K562 (cell line): ENCODE data around the gene APC2. TPM values are rescaled to one million over a fixed set of nuclear protein-coding genes. Genes with fewer than 3 reads are reported as not detected.

Source experiments
- DPF2 ChIP-seq: fragments of 450-650 bp; IDR thresholded peaks from 2 replicates; pipeline ENCODE4 v1.6.1; 2016
- ETS2 ChIP-seq: IDR thresholded peaks from 2 replicates; pipeline ENCODE4 v1.6.1; 2016; ENCODE audit warnings: borderline replicate concordance, missing genetic modification characterization, mild to moderate bottlenecking, moderate library complexity, missing compliant biosample characterization; ENCODE audit not compliant: poor library complexity, severe bottlenecking
- ETV1 ChIP-seq: fragments of 450-650 bp; conservative IDR thresholded peaks from 2 replicates; pipeline ENCODE4 v1.6.1; 2016; ENCODE audit warnings: missing genetic modification characterization, control low read depth, low read depth, missing compliant biosample characterization
- GATAD2A ChIP-seq: fragments of 450-650 bp; IDR thresholded peaks from 2 replicates; pipeline ENCODE4 v1.6.1; 2017
- GATAD2B ChIP-seq: fragments of 450-650 bp; IDR thresholded peaks from 2 replicates; pipeline ENCODE4 v1.6.1; 2017; ENCODE audit warnings: mild to moderate bottlenecking, borderline replicate concordance
- HDAC3 ChIP-seq: fragments of 450-650 bp; IDR thresholded peaks from 2 replicates; pipeline ENCODE4 v1.6.1; 2018; ENCODE audit warnings: borderline replicate concordance, mild to moderate bottlenecking, moderate library complexity; ENCODE audit not compliant: partially characterized antibody
- HMG20A ChIP-seq: fragments of 450-650 bp; formaldehyde crosslinking; conservative IDR thresholded peaks from 2 replicates; pipeline ENCODE4 v1.4.0; 2020; ENCODE audit warnings: mild to moderate bottlenecking, mixed read lengths
- ILF3 ChIP-seq: fragments of 450-650 bp; IDR thresholded peaks from 2 replicates; pipeline ENCODE4 v1.6.1; 2018; ENCODE audit warnings: antibody characterized with exemption, mild to moderate bottlenecking, moderate library complexity, borderline replicate concordance
- JUN ChIP-seq, 2 experiments: sonication (generic) in 1 of 2; formaldehyde crosslinking in 1 of 2; IDR thresholded peaks; 2 replicates each; pipeline versions ENCODE4 v1.6.1 to v1.8.0; 2012 to 2022; ENCODE audit warnings: borderline replicate concordance in 2 of 2, mild to moderate bottlenecking in 2 of 2, improper control_type of control experiment in 1 of 2, low read depth in 1 of 2, low read length in 1 of 2, missing genetic modification reagents in 1 of 2
- KAT7 ChIP-seq: sonication (generic); formaldehyde crosslinking; IDR thresholded peaks from 2 replicates; pipeline ENCODE4 v1.8.0; 2022; ENCODE audit warnings: missing genetic modification reagents, mild to moderate bottlenecking, borderline replicate concordance
- KLF13 ChIP-seq: fragments of 450-650 bp; IDR thresholded peaks from 2 replicates; pipeline ENCODE4 v1.6.1; 2016; ENCODE audit warnings: missing genetic modification characterization, low read depth, mild to moderate bottlenecking, missing compliant biosample characterization, moderate library complexity, borderline replicate concordance
- MEIS2 ChIP-seq: fragments of 450-650 bp; IDR thresholded peaks from 2 replicates; pipeline ENCODE4 v1.6.1; 2014; ENCODE audit warnings: mild to moderate bottlenecking; ENCODE audit not compliant: partially characterized antibody
- NFRKB ChIP-seq: fragments of 450-650 bp; IDR thresholded peaks from 2 replicates; pipeline ENCODE4 v1.6.1; 2016; ENCODE audit warnings: low read depth
- NONO ChIP-seq, 2 experiments: fragments of 200-400 bp in 1 of 2; fragments of 450-650 bp in 1 of 2; formaldehyde crosslinking in 1 of 2; IDR thresholded peaks; 2 replicates each; pipeline ENCODE4 v1.6.1; 2017; ENCODE audit warnings: low read depth in 2 of 2, mild to moderate bottlenecking in 2 of 2, moderate library complexity in 2 of 2, low read length in 1 of 2
- NR1H2 ChIP-seq: sonication (generic); formaldehyde crosslinking; IDR thresholded peaks from 2 replicates; pipeline ENCODE4 v1.4.0; 2020; ENCODE audit warnings: mild to moderate bottlenecking, missing genetic modification reagents
- NR2C2 ChIP-seq, 2 experiments: fragments of 200-800 bp in 1 of 2; sonication (Bioruptor generic) in 1 of 2; sonication (generic) in 1 of 2; formaldehyde crosslinking in 1 of 2; IDR thresholded peaks; 2 replicates each; pipeline versions ENCODE4 v1.6.1 to v1.8.0; 2016 to 2022; ENCODE audit warnings: mild to moderate bottlenecking in 1 of 2, missing compliant biosample characterization in 1 of 2, missing genetic modification characterization in 1 of 2, missing genetic modification reagents in 1 of 2
- PHF20 ChIP-seq: fragments of 450-650 bp; IDR thresholded peaks from 2 replicates; pipeline ENCODE4 v1.6.1; 2018; ENCODE audit not compliant: partially characterized antibody
- POLR3A ChIP-seq: IDR thresholded peaks from 2 replicates; pipeline ENCODE4 v1.6.1; 2011; ENCODE audit warnings: borderline replicate concordance, mild to moderate bottlenecking, moderate library complexity; ENCODE audit not compliant: insufficient read length, insufficient read depth; ENCODE audit errors: extremely low read depth
- RFX1 ChIP-seq: fragments of 450-650 bp; IDR thresholded peaks from 2 replicates; pipeline ENCODE4 v1.6.1; 2016; ENCODE audit warnings: mild to moderate bottlenecking, moderate library complexity
- SMAD2 ChIP-seq: fragments of 150-350 bp; IDR thresholded peaks from 2 replicates; pipeline ENCODE4 v1.6.1; 2014; ENCODE audit warnings: low read depth, mild to moderate bottlenecking, low read length
- SMAD4 ChIP-seq: fragments of 250-450 bp; sonication (Bioruptor Pico); conservative IDR thresholded peaks from 2 replicates; pipeline ENCODE4 v1.8.0; 2021; ENCODE audit warnings: inconsistent platforms, mild to moderate bottlenecking, moderate library complexity
- ZBED1 ChIP-seq: IDR thresholded peaks from 2 replicates; pipeline ENCODE4 v1.6.1; 2014
- ZC3H8 ChIP-seq: fragments of 450-650 bp; IDR thresholded peaks from 2 replicates; pipeline ENCODE4 v1.6.1; 2017
- ZNF121 ChIP-seq: sonication (generic); formaldehyde crosslinking; conservative IDR thresholded peaks from 2 replicates; pipeline ENCODE4 v1.8.0; 2022; ENCODE audit warnings: missing genetic modification reagents
- ZNF212 ChIP-seq: fragments of 450-650 bp; formaldehyde crosslinking; IDR thresholded peaks from 2 replicates; pipeline ENCODE4 v1.4.0; 2020; ENCODE audit warnings: mild to moderate bottlenecking
- ZNF3 ChIP-seq: fragments of 250-450 bp; sonication (Bioruptor Pico); IDR thresholded peaks from 2 replicates; pipeline ENCODE4 v1.5.0; 2021; ENCODE audit warnings: mild to moderate bottlenecking, moderate library complexity
- ZNF695 ChIP-seq: fragments of 450-650 bp; formaldehyde crosslinking; IDR thresholded peaks from 2 replicates; pipeline ENCODE4 v1.4.0; 2020; ENCODE audit warnings: mild to moderate bottlenecking, moderate library complexity
- polyA plus RNA-seq, 8 experiments: library from polyadenylated mRNA; depleted of rRNA in 4 of 8; stranded (reverse) in 5 of 8; unstranded in 3 of 8; fragments of >200 nt; fragmentation: Nextera tagmentation in 2 of 8; fragmentation: Illumina TruSeq in 1 of 8; extraction: Ambion mirVana in 2 of 8; extraction: Trizol in 1 of 8; gene quantifications; 2 replicates each; pipeline versions ENCODE4 v1.2.1 to v1.2.3, GENCODE V29; 2011 to 2014; ENCODE audit warnings: inconsistent platforms in 1 of 8, missing spikeins in 1 of 8
- total RNA-seq, 7 experiments: library from RNA; depleted of rRNA in 6 of 7; stranded (reverse); fragments of >200 nt in 6 of 7; fragmentation: Illumina TruSeq in 2 of 7; extraction: Trizol in 2 of 7; gene quantifications; 2 replicates each; pipeline versions ENCODE4 v1.2.1 to v1.2.3, GENCODE V29; 2011 to 2021; ENCODE audit warnings: low replicate concordance in 1 of 7
- TF ChIP-seq, protein P1 (sequence below): sonication (generic); formaldehyde crosslinking; IDR thresholded peaks from 2 replicates; pipeline ENCODE4 v1.9.0; 2022; ENCODE audit warnings: mild to moderate bottlenecking, missing genetic modification reagents
- TF ChIP-seq, protein P2 (sequence below): fragments of 450-650 bp; formaldehyde crosslinking; IDR thresholded peaks from 2 replicates; pipeline ENCODE4 v1.4.0; 2020; ENCODE audit warnings: mild to moderate bottlenecking, moderate library complexity

Gene APC2
- total and polyA plus RNA-seq, 9 of the 15 experiments (the other 6 are each of a cell fraction or from before 2014, with no cell fraction given) = 0.01 to 0.40 (median 0.05) TPM; not detected in 3

- TF ChIP-seq JUN (IDR thresholded peaks at IDR 0.05; ENCODE audit: borderline replicate concordance, low read depth, low read length) (no peak), JUN (CRISPR knock-in tag; IDR thresholded peaks at IDR 0.05; ENCODE audit: borderline replicate concordance) (0 out of 2 replicates have a peak, but pooled peaks have one; percentile 50), ILF3 (0 out of 2 replicates have a peak, but pooled peaks have one; percentile 26), RFX1 (no peak), NR2C2 (CRISPR knock-in tag; IDR thresholded peaks at IDR 0.05) (no peak), NR2C2 (tag; IDR thresholded peaks at IDR 0.05) (peak; percentile 26; the same call in 1 of the 2 replicates), ZNF121 (CRISPR knock-in tag) (no peak), SMAD2 (no peak), PHF20 (no peak), POLR3A (no peak), MEIS2 (peak; percentile 82), ETV1 (no peak), ETS2 (tag) (no peak), NR1H2 (CRISPR knock-in tag) (no peak), KLF13 (0 out of 2 replicates have a peak, but pooled peaks have one; percentile 9), DPF2 (no peak), ZBED1 (no peak), GATAD2B (peak; percentile 95), NFRKB (no peak), ZNF212 (CRISPR knock-in tag) (no peak), KAT7 (no peak), NONO (IDR thresholded peaks at IDR 0.05; ENCODE audit: low read depth in 2 of 2, low read length in 1 of 2) (peak in 1 of 2 experiments; percentile 64; a peak in 1 of 4 replicates), ZNF695 (CRISPR knock-in tag) (no peak), HDAC3 (no peak), HMG20A (CRISPR knock-in tag) (no peak), ZC3H8 (no peak), ZNF3 (CRISPR knock-in tag) (no peak), SMAD4 (CRISPR knock-in tag) (0 out of 2 replicates have a peak, but pooled peaks have one; percentile 42), GATAD2A (0 out of 2 replicates have a peak, but pooled peaks have one; percentile 22)
- TF ChIP-seq, protein P1, sequence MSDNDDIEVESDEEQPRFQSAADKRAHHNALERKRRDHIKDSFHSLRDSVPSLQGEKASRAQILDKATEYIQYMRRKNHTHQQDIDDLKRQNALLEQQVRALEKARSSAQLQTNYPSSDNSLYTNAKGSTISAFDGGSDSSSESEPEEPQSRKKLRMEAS = 0 out of 2 replicates have a peak, but pooled peaks have one; percentile 12
- TF ChIP-seq, protein P2, sequence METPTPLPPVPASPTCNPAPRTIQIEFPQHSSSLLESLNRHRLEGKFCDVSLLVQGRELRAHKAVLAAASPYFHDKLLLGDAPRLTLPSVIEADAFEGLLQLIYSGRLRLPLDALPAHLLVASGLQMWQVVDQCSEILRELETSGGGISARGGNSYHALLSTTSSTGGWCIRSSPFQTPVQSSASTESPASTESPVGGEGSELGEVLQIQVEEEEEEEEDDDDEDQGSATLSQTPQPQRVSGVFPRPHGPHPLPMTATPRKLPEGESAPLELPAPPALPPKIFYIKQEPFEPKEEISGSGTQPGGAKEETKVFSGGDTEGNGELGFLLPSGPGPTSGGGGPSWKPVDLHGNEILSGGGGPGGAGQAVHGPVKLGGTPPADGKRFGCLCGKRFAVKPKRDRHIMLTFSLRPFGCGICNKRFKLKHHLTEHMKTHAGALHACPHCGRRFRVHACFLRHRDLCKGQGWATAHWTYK = peak; percentile 17; the same call in 1 of the 2 replicates
These were observed 48.6 kb upstream of the APC2 start, which contains the start of gene GAMT (continued) for GRCh38 chr19:1401138-1401888.
